ENCODE measurements around the gene WIPF2.

WIPF2 gene

DNA sequence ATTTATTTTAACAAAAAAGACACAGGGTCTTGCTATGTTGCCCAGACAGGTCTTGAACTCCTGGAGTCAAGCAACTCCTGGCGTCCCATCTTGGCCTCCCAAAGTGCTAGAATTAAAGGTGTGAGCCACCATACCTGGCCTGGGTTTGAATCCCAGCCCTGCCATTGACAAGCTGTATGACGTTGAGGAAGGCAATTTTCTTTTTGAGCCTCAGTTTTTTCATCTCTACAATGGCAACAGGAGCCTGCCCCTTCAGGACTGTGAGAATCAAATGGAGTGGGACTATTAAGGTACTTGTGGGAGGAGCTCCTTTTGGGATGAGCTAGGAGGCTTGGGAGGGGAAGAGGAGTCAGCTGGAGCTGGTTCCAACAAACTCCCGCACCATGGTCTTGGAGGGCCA, 96.1 kb downstream of the WIPF2 start:
- Mint-ChIP-seq H3K4me3 (no peak overlapping the region), H3K27me3 (no peaks in the 10 kb centered on the region), H3K27ac (no peak overlapping the region), H3K4me1 (peaks cover 31 to 72% of the 10 kb centered on the region in 2 donors), H3K36me3 (peaks cover 0 to 10% of the 10 kb centered on the region in 2 donors), H3K9me3 (no peaks in the 10 kb centered on the region)
- DNase-seq: no peak
- no peak for ATAC-seq (replicated peaks)

DNA sequence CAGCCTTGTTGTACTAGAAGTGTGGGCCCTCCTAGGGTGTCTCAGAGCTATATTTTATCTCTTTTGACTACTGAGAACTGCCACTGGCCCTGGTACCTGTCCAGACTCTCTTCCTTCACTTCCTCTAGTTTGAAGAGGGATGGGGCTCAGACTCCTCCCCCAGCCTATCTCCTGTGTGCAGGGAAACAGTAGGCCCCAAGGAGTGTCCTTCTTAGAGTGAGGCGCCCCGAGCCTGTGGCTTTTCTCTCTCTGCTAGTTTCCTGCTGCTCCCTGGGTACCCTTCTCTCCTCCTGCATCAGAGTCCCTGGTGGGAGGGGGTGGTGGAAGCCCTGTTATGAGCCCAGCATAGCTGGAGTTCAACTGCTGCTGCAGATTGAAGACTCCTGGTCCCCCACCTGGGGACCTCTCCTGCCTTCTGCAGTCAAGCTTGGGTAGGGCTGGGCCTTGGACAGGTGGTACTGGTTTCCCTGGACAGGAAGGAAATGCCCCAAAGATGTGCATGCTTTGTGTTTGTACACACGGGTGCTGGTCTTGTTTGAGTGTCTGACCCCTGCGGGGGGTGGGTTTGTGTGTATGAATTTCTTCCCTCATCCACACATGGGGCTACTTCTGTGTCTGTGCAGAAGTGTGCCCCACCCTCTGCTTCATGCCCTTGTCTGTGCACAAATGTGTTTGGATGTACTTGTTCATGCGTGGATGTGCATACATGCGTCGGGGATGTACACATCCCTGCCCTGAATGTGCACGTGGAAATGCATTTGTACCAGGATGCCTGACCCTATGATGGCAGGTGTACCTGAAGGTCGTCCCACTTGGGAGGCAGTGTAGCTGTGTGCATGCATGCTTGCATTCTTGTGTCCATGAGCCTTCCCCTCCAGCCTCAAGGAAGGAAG, 96.8 kb downstream of the WIPF2 start:
- Mint-ChIP-seq H3K4me3 (no peak overlapping the region), H3K4me1 (peaks cover 39 to 73% of the 10 kb centered on the region in 2 donors)
- no peak for DNase-seq

DNA sequence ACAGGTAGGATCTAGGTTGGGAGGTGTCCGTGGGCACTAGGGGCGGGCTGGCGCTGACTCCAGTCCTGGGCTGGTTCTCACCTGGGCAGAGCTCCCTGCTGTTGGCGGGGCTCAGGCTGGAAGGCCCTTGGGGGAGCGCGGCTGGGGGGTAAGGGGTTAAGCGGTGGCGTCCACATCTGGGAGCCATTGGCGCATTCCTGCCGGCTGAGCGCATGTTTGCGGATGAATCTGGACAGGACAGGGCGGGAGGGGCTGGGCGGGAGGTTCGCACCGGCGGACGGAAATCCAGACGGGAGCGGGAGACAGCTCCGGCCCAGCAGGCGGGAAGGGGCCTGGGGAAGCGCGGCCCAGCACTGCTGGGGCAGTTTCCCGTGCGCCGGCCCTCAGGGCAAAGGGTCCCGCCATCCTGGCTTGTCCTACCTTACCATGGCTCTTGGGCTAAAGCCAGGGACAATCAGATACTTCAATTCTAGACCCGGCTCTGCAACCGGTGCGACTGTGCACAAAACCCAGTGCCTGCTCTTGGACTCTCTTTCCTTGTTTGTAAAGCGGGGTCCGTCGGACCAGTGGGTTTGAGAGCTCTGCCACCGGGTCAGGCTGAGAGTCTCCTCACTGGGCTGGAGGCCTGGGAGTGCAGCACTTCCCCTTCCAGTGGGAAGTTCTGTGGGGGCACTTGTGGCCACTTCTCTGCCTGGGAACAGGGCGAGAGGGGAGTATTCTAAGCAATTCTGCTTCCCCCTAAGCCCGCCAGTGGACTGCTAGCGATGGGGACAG, 97.7 kb downstream of the WIPF2 start:
- no peaks in the 10 kb centered on the region for H3K9me3 Mint-ChIP-seq
- peaks cover 0 to 15% of the 10 kb centered on the region in 2 donors for H3K36me3 Mint-ChIP-seq
- DNase-seq (no peak), ATAC-seq (replicated peaks) (no peak)
- peak overlapping the region; percentile 1 for H3K27ac Mint-ChIP-seq
- H3K4me1 Mint-ChIP-seq: peaks cover 47 to 73% of the 10 kb centered on the region in 2 donors
- H3K4me3 Mint-ChIP-seq: peak overlapping the region; percentile 21 to 90
- no peaks in the 10 kb centered on the region for H3K27me3 Mint-ChIP-seq

More for the DNA sequence above, 96.8 kb downstream of the WIPF2 start:
- Mint-ChIP-seq H3K9me3 (no peaks in the 10 kb centered on the region), H3K27me3 (no peaks in the 10 kb centered on the region), H3K36me3 (peaks cover 0 to 10% of the 10 kb centered on the region in 2 donors), H3K27ac (peak overlapping the region; percentile 68)
- ATAC-seq (replicated peaks): no peak

DNA sequence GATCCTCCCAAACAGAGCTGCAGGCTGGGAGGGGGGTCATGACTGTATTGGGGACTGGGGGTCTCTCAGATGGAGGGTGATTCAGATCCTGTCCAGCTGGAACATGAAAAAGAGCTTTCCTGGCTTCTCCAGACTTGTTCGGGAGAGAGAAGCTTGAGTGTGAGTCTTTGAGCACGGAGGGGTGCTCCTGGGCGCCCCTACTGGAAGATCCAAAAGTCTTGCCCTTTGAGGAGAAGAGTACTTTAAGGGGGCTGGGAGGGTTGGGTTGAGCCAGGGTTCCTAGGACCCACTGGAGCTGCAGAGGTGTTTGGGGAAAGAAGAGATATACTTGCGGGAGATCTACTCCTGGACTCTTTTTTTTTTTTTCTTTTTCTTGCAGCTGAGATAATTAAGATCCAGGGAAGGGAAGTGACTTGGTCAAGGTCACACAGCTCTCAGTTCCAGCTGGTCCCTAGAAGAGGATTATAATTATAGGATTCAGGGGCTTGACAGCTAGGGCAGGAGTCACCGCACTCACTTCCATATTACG, 98.3 kb downstream of the WIPF2 start:
- Mint-ChIP-seq H3K36me3 (peaks cover 0 to 16% of the 10 kb centered on the region in 2 donors), H3K4me3 (peak overlapping the region; percentile 85 to 90), H3K27me3 (no peaks in the 10 kb centered on the region), H3K27ac (peak overlapping the region; percentile 70), H3K9me3 (no peaks in the 10 kb centered on the region), H3K4me1 (peaks cover 53 to 72% of the 10 kb centered on the region in 2 donors)
- DNase-seq (no peak), ATAC-seq (replicated peaks) (no peak)

DNA sequence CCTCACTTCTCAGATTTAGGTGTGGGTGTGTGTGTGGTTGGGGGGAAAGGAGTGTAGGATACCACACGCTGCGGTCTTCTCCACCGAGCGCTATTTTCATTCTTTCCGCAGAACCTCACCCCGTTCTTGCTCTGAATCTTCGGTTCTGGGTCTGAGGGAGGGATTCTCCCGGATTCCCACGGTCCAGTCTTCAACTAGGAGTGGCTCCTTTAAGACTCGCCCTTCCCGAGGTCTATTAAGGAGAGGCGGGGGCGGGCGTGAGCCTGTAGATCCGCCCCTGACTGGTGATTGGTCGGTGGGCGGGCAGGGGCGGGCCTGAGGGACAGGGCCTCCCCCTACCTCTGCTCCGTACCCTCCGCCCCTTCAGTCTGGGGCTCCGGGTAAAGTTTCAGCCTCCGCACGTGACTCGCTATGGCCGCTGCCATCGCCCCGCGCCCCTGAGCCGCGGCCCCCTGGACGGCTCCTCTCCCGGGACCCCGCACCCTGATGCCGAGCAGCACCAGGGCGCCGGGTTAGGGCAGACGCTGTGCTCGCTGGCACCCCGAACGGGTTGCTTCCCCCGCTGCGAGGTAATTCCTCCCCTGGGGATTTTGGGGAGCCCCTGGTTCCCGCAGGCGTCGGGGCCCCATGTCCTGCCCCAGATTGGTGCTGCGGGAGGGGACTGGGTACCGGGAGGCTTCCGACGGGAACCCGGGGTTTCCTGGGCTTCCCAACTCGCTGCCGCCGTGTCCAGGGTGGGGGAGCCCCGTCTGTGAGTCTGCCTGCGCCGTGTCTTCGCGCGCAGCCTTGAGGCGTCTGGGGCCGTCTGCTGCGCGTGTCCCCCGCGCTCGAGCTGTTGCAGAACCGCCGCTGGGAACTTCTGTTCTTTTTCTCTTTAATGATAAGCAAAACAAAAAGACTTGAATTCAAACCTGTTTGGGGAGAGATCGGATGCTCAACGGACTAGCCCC, 99.1 kb downstream of the WIPF2 start:
- H3K4me3 Mint-ChIP-seq: peak overlapping the region; percentile 85 to 90
- no peaks in the 10 kb centered on the region for H3K27me3 Mint-ChIP-seq
- ATAC-seq (replicated peaks): peak; percentile 70 to 77
- H3K9me3 Mint-ChIP-seq: no peaks in the 10 kb centered on the region
- DNase-seq: peak; percentile 86
- H3K4me1 Mint-ChIP-seq: peaks cover 61 to 72% of the 10 kb centered on the region in 2 donors
- peak overlapping the region; percentile 94 for H3K27ac Mint-ChIP-seq
- H3K36me3 Mint-ChIP-seq: peaks cover 0 to 16% of the 10 kb centered on the region in 2 donors

DNA sequence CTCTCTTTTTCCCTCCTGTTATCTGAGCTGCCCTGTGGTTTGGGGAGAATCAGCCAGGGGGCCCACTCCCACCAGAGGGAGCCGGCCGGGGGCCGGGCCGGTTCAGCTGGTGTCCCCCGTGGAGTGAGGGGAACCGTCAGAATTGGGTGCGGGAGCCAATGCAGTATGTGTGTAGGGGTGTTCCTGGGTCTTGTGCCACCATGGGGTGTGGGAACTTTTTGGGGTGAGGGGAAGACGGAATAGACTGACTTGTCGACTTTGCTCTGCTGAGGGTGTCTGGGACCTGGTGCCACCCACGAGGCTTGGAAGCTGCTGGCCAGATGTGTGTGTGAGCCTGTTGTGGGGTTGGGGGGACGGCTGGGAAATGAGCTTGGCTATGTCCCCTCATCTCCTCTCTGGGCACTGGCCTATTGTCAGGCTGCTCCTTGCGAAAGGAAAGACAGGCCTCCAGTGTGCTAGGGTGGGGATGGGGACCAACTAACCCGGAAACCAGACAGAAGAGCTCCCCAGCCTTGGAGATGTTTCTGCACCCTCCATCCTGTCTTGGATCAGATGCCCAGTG, 99.8 kb downstream of the WIPF2 start:
- peak overlapping the region; percentile 94 for H3K27ac Mint-ChIP-seq
- peak overlapping the region; percentile 85 to 90 for H3K4me3 Mint-ChIP-seq
- H3K4me1 Mint-ChIP-seq: peaks cover 69 to 73% of the 10 kb centered on the region in 2 donors
- H3K36me3 Mint-ChIP-seq: peaks cover 0 to 16% of the 10 kb centered on the region in 2 donors
- H3K9me3 Mint-ChIP-seq: no peaks in the 10 kb centered on the region
- no peak for ATAC-seq (replicated peaks)
- no peak for DNase-seq
- H3K27me3 Mint-ChIP-seq: no peaks in the 10 kb centered on the region

DNA sequence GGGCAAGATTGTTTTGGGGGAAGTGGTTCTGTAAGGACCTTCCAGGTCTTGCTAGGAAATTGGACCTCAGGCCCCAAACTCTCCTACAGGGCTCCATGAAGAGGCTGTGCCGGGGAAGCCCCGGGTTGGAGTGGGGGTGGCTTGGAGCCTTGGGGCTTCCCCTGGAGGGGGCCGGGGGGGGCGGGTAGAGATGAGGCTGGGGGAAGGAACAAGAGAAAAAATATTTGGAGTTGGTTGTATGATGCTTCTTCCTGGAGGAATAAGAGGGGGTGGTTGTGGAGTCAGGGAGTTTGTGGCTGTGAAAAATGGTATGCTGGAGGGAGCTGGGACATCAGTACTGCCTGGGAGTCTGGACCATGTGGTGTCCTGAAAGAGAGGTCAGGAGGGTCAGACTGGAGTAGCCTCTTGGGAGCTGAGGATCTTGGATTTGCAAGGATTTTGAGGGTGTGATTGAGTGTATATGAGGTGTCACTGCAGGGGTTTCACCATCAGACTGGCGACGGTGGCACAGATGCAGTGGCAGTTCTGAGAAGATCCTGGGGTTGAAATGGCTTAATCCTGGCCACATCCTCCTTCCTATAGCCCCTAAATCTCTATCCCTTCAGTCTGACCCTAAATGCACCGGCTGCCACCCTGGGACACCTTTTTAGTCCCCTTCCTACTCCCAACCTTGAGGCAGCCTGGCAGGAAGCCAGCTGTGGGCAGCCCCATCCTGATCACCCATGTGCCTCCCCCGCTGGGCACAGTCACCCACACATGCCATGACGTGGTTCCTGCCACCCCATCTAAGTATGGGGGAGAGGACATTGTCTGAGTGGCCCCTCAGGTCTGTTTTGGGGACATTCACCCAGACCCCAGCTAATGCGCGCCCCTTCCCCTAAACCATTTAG, 100.8 kb downstream of the WIPF2 start:
- H3K4me3 Mint-ChIP-seq: peak overlapping the region; percentile 85 to 90
- ATAC-seq (replicated peaks): no peak
- H3K27me3 Mint-ChIP-seq: no peaks in the 10 kb centered on the region
- peak overlapping the region; percentile 79 for H3K27ac Mint-ChIP-seq
- H3K4me1 Mint-ChIP-seq: peaks cover 73 to 78% of the 10 kb centered on the region in 2 donors
- no peaks in the 10 kb centered on the region for H3K9me3 Mint-ChIP-seq
- DNase-seq: no peak
- peaks cover 0 to 16% of the 10 kb centered on the region in 2 donors for H3K36me3 Mint-ChIP-seq

DNA sequence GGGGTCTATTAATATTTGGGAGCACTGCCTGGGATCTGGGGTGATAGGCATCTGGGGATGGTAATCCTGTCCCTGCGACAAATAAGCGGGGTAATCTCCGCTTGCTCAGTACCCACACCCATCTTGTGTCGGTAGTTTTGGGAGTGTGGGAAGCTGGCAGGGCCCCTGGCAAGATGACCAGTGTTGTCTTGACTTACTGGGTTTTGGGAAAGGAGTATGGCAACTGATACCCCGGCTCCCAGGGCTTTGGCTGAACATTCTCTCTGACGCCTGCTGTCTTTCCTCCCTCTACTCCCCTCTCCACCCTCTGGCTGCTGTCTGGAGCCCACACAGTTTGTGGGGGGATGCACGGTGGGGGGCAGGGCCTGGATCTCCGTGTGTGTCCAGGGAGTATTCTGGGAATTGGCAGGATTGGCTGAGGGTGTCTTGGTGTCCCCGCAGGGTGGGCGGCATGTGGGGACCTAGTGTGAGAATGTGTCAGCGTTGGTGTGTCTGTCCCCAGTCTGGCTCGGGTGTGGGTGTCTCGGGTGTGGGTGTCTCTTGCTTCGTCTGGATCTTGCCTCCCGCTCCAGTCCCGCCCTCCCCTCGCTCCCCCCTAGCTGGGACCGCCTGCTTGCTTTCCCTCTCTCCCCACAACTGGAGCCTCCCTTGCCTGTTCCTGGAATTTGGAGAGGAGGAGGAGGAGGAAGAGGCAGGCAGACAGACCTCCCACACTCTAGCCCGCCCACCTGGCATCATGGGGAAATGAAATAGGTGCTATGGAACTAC, 101.8 kb downstream of the WIPF2 start:
- peak overlapping the region; percentile 85 to 90 for H3K4me3 Mint-ChIP-seq
- H3K4me1 Mint-ChIP-seq: peaks cover 73 to 89% of the 10 kb centered on the region in 2 donors
- peak overlapping the region; percentile 100 for H3K27ac Mint-ChIP-seq
- H3K9me3 Mint-ChIP-seq: no peaks in the 10 kb centered on the region
- H3K27me3 Mint-ChIP-seq: no peaks in the 10 kb centered on the region
- H3K36me3 Mint-ChIP-seq: peaks cover 0 to 16% of the 10 kb centered on the region in 2 donors
- DNase-seq (no peak), ATAC-seq (replicated peaks) (no peak)

DNA sequence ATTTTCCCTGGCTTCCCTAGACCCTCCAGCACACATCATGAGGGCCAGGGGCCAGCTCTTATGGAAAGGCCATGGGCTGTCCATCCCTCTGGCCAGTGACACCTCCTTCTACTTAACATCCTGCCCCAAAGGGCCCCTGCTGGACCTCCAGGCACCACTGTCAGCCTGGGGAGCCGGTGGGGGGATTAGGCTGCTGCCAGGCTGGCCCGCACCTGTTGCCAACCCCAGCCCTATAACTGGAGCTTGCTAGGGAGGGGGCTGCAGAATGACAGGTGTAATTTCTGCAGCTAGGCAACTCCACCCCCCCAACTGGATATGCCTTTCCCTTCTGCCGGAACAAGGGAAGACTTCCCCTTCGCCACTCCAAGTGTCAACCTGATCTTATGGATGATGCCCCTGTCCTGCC, 102.4 kb downstream of the WIPF2 start:
- Mint-ChIP-seq H3K9me3 (no peaks in the 10 kb centered on the region), H3K27me3 (no peaks in the 10 kb centered on the region), H3K27ac (peak overlapping the region; percentile 100), H3K4me1 (peaks cover 73 to 95% of the 10 kb centered on the region in 2 donors), H3K36me3 (peaks cover 1 to 16% of the 10 kb centered on the region in 2 donors), H3K4me3 (peak overlapping the region; percentile 85 to 90)
- no peak for DNase-seq
- ATAC-seq (replicated peaks): no peak

DNA sequence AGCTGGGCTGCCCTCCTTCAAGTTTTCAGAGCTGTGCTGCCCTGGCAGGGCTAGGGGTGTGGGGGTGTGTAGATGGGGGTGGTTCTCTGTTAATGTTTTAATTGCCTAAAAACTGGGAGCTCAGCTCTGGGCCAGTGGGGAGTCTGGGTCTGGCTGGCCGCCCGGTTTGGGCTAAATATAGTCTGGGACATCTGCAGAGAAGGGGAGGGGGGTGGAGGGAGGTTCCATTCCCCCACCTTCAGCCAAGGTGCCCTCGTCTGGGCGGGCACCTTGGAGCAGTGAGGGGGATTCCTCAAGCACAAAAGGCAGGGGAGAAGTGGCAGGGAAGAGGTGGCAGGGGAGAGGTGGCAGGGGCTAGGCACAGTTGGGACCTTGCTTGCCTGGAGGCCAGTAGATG, 102.9 kb downstream of the WIPF2 start:
- Mint-ChIP-seq H3K4me3 (peak overlapping the region; percentile 85 to 90), H3K36me3 (peaks cover 1 to 16% of the 10 kb centered on the region in 2 donors), H3K27me3 (no peaks in the 10 kb centered on the region), H3K27ac (peak overlapping the region; percentile 100), H3K4me1 (peaks cover 77 to 98% of the 10 kb centered on the region in 2 donors), H3K9me3 (no peaks in the 10 kb centered on the region)
- no peak for ATAC-seq (replicated peaks)
- DNase-seq: no peak

DNA sequence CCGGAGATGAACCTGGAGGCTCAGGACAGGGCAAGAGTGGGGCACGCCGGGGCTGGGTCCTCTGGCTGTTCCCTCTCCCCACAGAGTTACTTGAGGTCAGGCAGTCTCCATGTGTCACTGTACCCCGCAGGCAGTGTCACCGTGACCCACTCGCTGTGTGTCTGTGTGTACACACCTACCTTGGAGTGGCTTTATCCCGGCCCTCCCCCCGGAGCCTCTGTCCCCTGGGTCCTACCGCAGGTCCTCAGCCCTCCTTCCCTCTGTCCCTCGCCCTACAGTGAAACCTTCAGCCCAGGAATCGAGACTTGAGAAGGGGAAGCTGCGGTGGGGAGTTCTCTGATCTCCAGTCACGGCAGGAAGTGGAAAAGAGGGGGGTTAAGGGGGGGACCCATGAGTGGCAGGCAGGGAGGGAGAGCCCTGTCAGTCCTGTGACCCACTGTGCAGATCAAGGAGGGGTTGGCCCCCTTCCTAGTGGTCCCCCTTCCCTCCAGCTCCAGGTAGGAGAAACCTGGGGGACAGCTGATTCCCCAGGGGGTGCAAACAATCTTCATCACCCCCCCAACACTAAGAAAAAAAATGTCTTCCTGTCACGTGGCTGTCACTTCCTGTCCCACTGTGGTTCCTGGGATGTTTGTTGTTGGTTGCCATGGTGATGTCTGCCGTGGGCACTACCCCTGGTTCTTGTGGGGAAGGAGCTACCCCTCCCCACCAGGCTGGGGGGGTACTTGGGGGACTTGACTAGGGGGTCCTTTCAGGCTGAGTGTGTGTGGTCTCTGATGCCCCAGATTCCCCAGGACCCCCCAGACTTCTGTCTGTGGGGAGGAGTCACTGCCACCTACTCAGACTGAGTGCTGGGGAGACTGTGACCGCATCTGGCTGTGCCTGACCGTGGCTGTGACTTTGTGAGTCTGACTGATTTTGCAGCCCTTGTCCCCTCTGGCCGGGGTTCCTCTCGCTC, 103.5 kb downstream of the WIPF2 start:
- Mint-ChIP-seq H3K27me3 (no peaks in the 10 kb centered on the region), H3K36me3 (peaks cover 4 to 19% of the 10 kb centered on the region in 2 donors), H3K4me3 (peak overlapping the region; percentile 85 to 90), H3K27ac (peak overlapping the region; percentile 100), H3K4me1 (peaks cover 80 to 98% of the 10 kb centered on the region in 2 donors), H3K9me3 (no peaks in the 10 kb centered on the region)
- DNase-seq (peak; percentile 91), ATAC-seq (replicated peaks) (peak; percentile 44 to 52)
